IMR-90 (cell line): Measurements from ENCODE around the gene CXCL17. TPM values are rescaled to one million over a fixed set of nuclear protein-coding genes. Genes with fewer than 3 reads are reported as not detected.

Source experiments
- ATAC-seq: fragments of 200-7000 bp; cut with Tn5 transposase; 2 replicates; pipeline ENCODE4 v1.9.1; 2020; ENCODE audit warnings: low read depth, mild to moderate bottlenecking, moderate library complexity
- BruUV-seq: library from RNA; stranded (reverse); fragments of 400-500 nt; replicated peaks from 2 replicates; lab custom pipeline; 2021; lab: Mats Ljungman, UMichigan
- CTCF ChIA-PET: fragments of 300-600 bp; formaldehyde crosslinking; extraction: SDS; loops from one replicate; lab custom pipeline; 2021; ENCODE audit warnings: antibody characterized with exemption; lab: Yijun Ruan, JAX
- POLR2A ChIA-PET: fragments of 300-600 bp; sonication (Branson Sonifier 250); formaldehyde crosslinking; loops from one replicate; lab custom pipeline; 2022; ENCODE audit warnings: antibody characterized with exemption; ENCODE audit not compliant: unreplicated experiment; lab: Charles Lee
- DNase-seq: peaks from one replicate; pipeline ENCODE4 v3.0.0; 2013
- H2AFZ ChIP-seq: replicated peaks from 2 replicates; pipeline ENCODE3; 2013; ENCODE audit warnings: low read length, mild to moderate bottlenecking; ENCODE audit not compliant: poor library complexity
- H2AK5ac ChIP-seq: 2 replicates; pipeline ENCODE4 v1.6.1; 2013; ENCODE audit warnings: low read depth, low read length, inconsistent platforms
- H2AK9ac ChIP-seq: replicated peaks from 2 replicates; pipeline ENCODE3; 2013; ENCODE audit warnings: mild to moderate bottlenecking, low read depth, low read length, moderate library complexity; ENCODE audit not compliant: poor library complexity
- H2BK120ac ChIP-seq: 2 replicates; pipeline ENCODE4 v1.6.1; 2013; ENCODE audit warnings: low read depth, low read length, inconsistent platforms
- H2BK15ac ChIP-seq: 3 replicates; pipeline ENCODE4 v1.6.1; 2013; ENCODE audit warnings: low read depth, low read length, inconsistent platforms
- H2BK20ac ChIP-seq: 2 replicates; pipeline ENCODE4 v1.6.1; 2013; ENCODE audit warnings: low read depth, mild to moderate bottlenecking, inconsistent platforms, low read length, moderate library complexity
- H2BK5ac ChIP-seq: 2 replicates; pipeline ENCODE4 v1.6.1; 2013; ENCODE audit warnings: mild to moderate bottlenecking, low read depth, low read length, inconsistent platforms; ENCODE audit not compliant: poor library complexity, severe bottlenecking
- H3K14ac ChIP-seq: replicated peaks from 2 replicates; pipeline ENCODE4 v1.6.1; 2013; ENCODE audit warnings: low read depth, low read length, inconsistent platforms
- H3K18ac ChIP-seq: 2 replicates; pipeline ENCODE4 v1.6.1; 2013; ENCODE audit warnings: low read depth, low read length, control low read depth
- H3K23ac ChIP-seq: 2 replicates; pipeline ENCODE4 v1.6.1; 2013; ENCODE audit warnings: low read depth, low read length, inconsistent platforms
- H3K27ac ChIP-seq: 2 replicates; pipeline ENCODE4 v1.5.1; 2013; ENCODE audit warnings: mild to moderate bottlenecking, control low read depth, low read length; ENCODE audit not compliant: insufficient read depth
- H3K27me3 ChIP-seq: 2 replicates; pipeline ENCODE4 v1.6.1; 2013; ENCODE audit warnings: low read length; ENCODE audit not compliant: control insufficient read depth, insufficient read depth
- H3K36me3 ChIP-seq: 2 replicates; pipeline ENCODE4 v1.6.1; 2013; ENCODE audit warnings: low read length, mixed read lengths; ENCODE audit not compliant: control insufficient read depth, insufficient read depth
- H3K4ac ChIP-seq: 2 replicates; pipeline ENCODE4 v1.6.1; 2013; ENCODE audit warnings: low read depth, low read length, inconsistent platforms
- H3K4me1 ChIP-seq: 2 replicates; pipeline ENCODE4 v1.6.1; 2013; ENCODE audit warnings: low read length, mixed read lengths; ENCODE audit not compliant: control insufficient read depth, insufficient read depth
- H3K4me2 ChIP-seq: 2 replicates; pipeline ENCODE4 v1.6.1; 2013; ENCODE audit warnings: low read depth, mild to moderate bottlenecking, control low read depth, low read length, moderate library complexity
- H3K4me3 ChIP-seq: 2 replicates; pipeline ENCODE4 v1.5.1; 2013; ENCODE audit warnings: low read depth, mild to moderate bottlenecking, control low read depth, low read length, moderate library complexity; ENCODE audit not compliant: insufficient read depth
- H3K56ac ChIP-seq: 2 replicates; pipeline ENCODE4 v1.6.1; 2013; ENCODE audit warnings: low read length, inconsistent platforms; ENCODE audit not compliant: insufficient read depth; ENCODE audit errors: extremely low read depth
- H3K79me1 ChIP-seq, 2 experiments: 2 replicates each; pipeline ENCODE4 v1.6.1; 2013; ENCODE audit warnings: low read length in 2 of 2, inconsistent platforms in 1 of 2, low read depth in 1 of 2
- H3K9ac ChIP-seq: 2 replicates; pipeline ENCODE4 v1.6.1; 2013; ENCODE audit warnings: low read depth, low read length, control low read depth
- H3K9me1 ChIP-seq: 2 replicates; pipeline ENCODE4 v1.6.1; 2013; ENCODE audit warnings: low read length, inconsistent platforms; ENCODE audit not compliant: insufficient read depth
- H3K9me3 ChIP-seq: 2 replicates; pipeline ENCODE4 v1.6.1; 2013; ENCODE audit warnings: low read length; ENCODE audit not compliant: control insufficient read depth, insufficient read depth
- H4K20me1 ChIP-seq: 2 replicates; pipeline ENCODE4 v1.6.1; 2013; ENCODE audit warnings: low read length, inconsistent platforms; ENCODE audit not compliant: insufficient read depth
- H4K5ac ChIP-seq: 2 replicates; pipeline ENCODE4 v1.6.1; 2013; ENCODE audit warnings: mild to moderate bottlenecking, low read depth, low read length, control low read depth
- H4K8ac ChIP-seq, 2 experiments: 2 replicates each; pipeline ENCODE4 v1.6.1; 2013; ENCODE audit warnings: low read depth in 2 of 2, low read length in 2 of 2, control low read depth in 1 of 2, inconsistent platforms in 1 of 2
- H4K91ac ChIP-seq: 2 replicates; pipeline ENCODE4 v1.6.1; 2013; ENCODE audit warnings: low read depth, low read length, inconsistent platforms; ENCODE audit not compliant: insufficient read depth
- CEBPB ChIP-seq: IDR thresholded peaks from 2 replicates; pipeline ENCODE4 v1.6.1; 2012; ENCODE audit warnings: low read depth, low read length, improper control_type of control experiment
- CHD1 ChIP-seq: IDR thresholded peaks from 2 replicates; pipeline ENCODE4 v1.6.1; 2012; ENCODE audit warnings: low read depth, low read length, improper control_type of control experiment
- FOS ChIP-seq: fragments of 150-350 bp; IDR thresholded peaks from 2 replicates; pipeline ENCODE4 v1.6.1; 2016; ENCODE audit warnings: low read depth, low read length
- MAFK ChIP-seq: IDR thresholded peaks from 2 replicates; pipeline ENCODE4 v1.6.1; 2012; ENCODE audit warnings: low read depth, low read length, improper control_type of control experiment
- MAZ ChIP-seq: IDR thresholded peaks from 2 replicates; pipeline ENCODE4 v1.6.1; 2012; ENCODE audit warnings: low read depth, mild to moderate bottlenecking, low read length, improper control_type of control experiment, moderate library complexity, borderline replicate concordance
- NFE2L2 ChIP-seq: fragments of 150-350 bp; IDR thresholded peaks from 2 replicates; pipeline ENCODE4 v1.6.1; 2016; ENCODE audit warnings: low read depth, mild to moderate bottlenecking, low read length
- RAD21 ChIP-seq: IDR thresholded peaks from 2 replicates; pipeline ENCODE4 v1.6.1; 2012; ENCODE audit warnings: low read length, improper control_type of control experiment
- RCOR1 ChIP-seq: IDR thresholded peaks from 2 replicates; pipeline ENCODE4 v1.6.1; 2012; ENCODE audit warnings: mild to moderate bottlenecking, low read length, improper control_type of control experiment; ENCODE audit not compliant: insufficient replicate concordance
- SMC3 ChIP-seq: fragments of 150-350 bp; IDR thresholded peaks from 2 replicates; pipeline ENCODE4 v1.6.1; 2016; ENCODE audit warnings: low read depth, mild to moderate bottlenecking, antibody characterized with exemption, low read length, moderate library complexity
- WGBS, 2 experiments: methylation state at CpG; one replicate each; pipeline versions ENCODE4 v1.1.5 to v1.1.7; 2013; ENCODE audit warnings: missing lambda C conversion rate in 2 of 2; ENCODE audit not compliant: insufficient read length in 1 of 2; ENCODE audit errors: extremely low coverage in 2 of 2; 5-methylcytosine and 5-hydroxymethylcytosine counted together
- dilution Hi-C: fragments of 300-500 bp; cut with HindIII; formaldehyde crosslinking; loops from one replicate; pipeline ENCODE4 v1.14.3; 2018; ENCODE audit warnings: low sequenced_read_pairs; ENCODE audit not compliant: unreplicated experiment
- in situ Hi-C: fragments of 300-500 bp; cut with MboI; formaldehyde crosslinking; loops from 3 replicates; pipeline ENCODE4 v1.14.3; 2019; ENCODE audit warnings: low sequenced_read_pairs, inconsistent platforms, mixed read lengths
- intact Hi-C: fragments of 100-400 bp; cut with micrococcal nuclease; formaldehyde crosslinking; loops from 2 replicates; pipeline ENCODE4 v1.10.0; 2022
- polyA plus RNA-seq, 3 experiments: library from polyadenylated mRNA; depleted of rRNA; stranded (reverse); fragments of >200 nt; gene quantifications; 2 replicates each; pipeline ENCODE4 v1.2.3, GENCODE V29; 2012; ENCODE audit warnings: low replicate concordance in 1 of 3
- total RNA-seq: library from RNA; depleted of rRNA; stranded (reverse); fragments of >200 nt; gene quantifications from 2 replicates; pipeline ENCODE4 v1.2.3, GENCODE V29; 2012
- TF ChIP-seq, protein P1 (sequence below): fragments of 150-350 bp; IDR thresholded peaks from 2 replicates; pipeline ENCODE4 v1.6.1; 2017; ENCODE audit warnings: mild to moderate bottlenecking, antibody characterized with exemption, low read length, low read depth
- TF ChIP-seq, protein P2 (sequence below): fragments of 150-350 bp; IDR thresholded peaks from 2 replicates; pipeline ENCODE4 v1.6.1; 2016; ENCODE audit warnings: low read depth, mild to moderate bottlenecking, low read length, moderate library complexity, borderline replicate concordance
- TF ChIP-seq, protein P3 (sequence below): conservative IDR thresholded peaks from 2 replicates; pipeline ENCODE4 v1.5.1; 2012; ENCODE audit warnings: mild to moderate bottlenecking, low read depth, low read length, improper control_type of control experiment

CXCL17 gene
- total and polyA plus RNA-seq, 2 of the 4 experiments (the other 2 are of a cell fraction): not detected

DNA sequence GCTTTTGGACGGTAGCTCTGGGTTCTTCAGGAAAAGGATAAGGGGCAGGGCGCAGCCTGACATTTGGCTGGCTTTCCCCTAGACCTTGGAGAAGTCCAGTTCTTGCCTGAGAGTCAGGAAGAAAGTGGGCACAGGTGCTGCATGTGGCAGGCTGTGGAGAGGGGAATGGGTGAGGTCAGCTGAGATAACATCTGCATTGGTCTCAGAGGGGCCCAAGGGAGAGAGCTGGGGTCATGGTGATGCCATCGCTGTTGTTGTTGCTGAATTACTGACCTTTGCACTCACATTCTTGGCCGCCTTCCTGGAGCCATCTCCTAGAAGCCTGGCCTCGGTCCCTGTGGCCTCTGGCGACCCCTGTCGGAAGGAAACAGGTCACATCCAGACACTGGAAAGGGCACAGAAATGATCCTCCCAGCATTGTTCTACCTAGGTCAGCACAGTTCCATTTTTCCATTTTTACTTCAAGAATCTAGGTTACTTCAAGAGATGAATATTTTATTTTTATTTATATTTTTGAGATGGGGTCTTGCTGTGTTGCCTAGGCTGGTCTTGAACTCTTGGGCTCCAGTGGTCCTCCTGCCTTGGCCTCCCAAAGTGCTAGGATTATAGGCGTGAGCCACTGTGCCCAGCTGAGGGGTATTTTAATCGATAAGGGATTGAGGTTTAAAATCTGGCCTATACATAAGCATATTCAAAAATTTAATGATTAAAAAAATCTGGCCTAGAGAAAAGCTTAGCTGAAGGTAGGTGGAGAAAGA is 9.1 kb downstream of the CXCL17 start:
- Histone ChIP-seq H3K9me3 (no peaks in the 10 kb centered on the region), H3K79me1 (no peaks in the 10 kb centered on the region), H2AK9ac (no peak overlapping the region), H2AK5ac (no peak overlapping the region), H2BK120ac (no peak overlapping the region), H4K5ac (no peak overlapping the region), H3K4me3 (no peak overlapping the region), H3K4me1 (no peaks in the 10 kb centered on the region), H2BK5ac (no peak overlapping the region), H2BK20ac (no peak overlapping the region), H2AFZ (peak overlapping the region; percentile 51), H3K56ac (no peak overlapping the region), H3K23ac (no peak overlapping the region; the same call in 1 of the 2 replicates), H3K4me2 (no peak overlapping the region), H4K20me1 (no peaks in the 10 kb centered on the region), H3K9ac (no peak overlapping the region), H3K4ac (no peak overlapping the region), H4K8ac (no peak overlapping the region), H3K9me1 (peaks cover 3% of the 10 kb centered on the region; the same call in 1 of the 2 replicates), H3K14ac (no peak overlapping the region), H2BK15ac (no peak overlapping the region), H3K27ac (no peak overlapping the region), H3K18ac (no peak overlapping the region), H3K27me3 (no peaks in the 10 kb centered on the region), H4K91ac (no peak overlapping the region), H3K36me3 (no peaks in the 10 kb centered on the region)
- POLR2A ChIA-PET: no interaction called here
- dilution Hi-C loops (no loop called here), in situ Hi-C loops (no loop called here), intact Hi-C loops (no loop called here)
- TF ChIP-seq MAZ: no peak
- TF ChIP-seq RAD21: peak; percentile 52
- peak; percentile 25; the same call in 1 of the 2 replicates for TF ChIP-seq SMC3
- TF ChIP-seq CHD1: no peak
- TF ChIP-seq MAFK: no peak
- TF ChIP-seq CEBPB: no peak
- no peak for TF ChIP-seq FOS
- TF ChIP-seq, protein P1, sequence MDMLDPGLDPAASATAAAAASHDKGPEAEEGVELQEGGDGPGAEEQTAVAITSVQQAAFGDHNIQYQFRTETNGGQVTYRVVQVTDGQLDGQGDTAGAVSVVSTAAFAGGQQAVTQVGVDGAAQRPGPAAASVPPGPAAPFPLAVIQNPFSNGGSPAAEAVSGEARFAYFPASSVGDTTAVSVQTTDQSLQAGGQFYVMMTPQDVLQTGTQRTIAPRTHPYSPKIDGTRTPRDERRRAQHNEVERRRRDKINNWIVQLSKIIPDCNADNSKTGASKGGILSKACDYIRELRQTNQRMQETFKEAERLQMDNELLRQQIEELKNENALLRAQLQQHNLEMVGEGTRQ: no peak
- TF ChIP-seq, protein P2, sequence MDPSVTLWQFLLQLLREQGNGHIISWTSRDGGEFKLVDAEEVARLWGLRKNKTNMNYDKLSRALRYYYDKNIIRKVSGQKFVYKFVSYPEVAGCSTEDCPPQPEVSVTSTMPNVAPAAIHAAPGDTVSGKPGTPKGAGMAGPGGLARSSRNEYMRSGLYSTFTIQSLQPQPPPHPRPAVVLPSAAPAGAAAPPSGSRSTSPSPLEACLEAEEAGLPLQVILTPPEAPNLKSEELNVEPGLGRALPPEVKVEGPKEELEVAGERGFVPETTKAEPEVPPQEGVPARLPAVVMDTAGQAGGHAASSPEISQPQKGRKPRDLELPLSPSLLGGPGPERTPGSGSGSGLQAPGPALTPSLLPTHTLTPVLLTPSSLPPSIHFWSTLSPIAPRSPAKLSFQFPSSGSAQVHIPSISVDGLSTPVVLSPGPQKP: no peak
- TF ChIP-seq, protein P3, sequence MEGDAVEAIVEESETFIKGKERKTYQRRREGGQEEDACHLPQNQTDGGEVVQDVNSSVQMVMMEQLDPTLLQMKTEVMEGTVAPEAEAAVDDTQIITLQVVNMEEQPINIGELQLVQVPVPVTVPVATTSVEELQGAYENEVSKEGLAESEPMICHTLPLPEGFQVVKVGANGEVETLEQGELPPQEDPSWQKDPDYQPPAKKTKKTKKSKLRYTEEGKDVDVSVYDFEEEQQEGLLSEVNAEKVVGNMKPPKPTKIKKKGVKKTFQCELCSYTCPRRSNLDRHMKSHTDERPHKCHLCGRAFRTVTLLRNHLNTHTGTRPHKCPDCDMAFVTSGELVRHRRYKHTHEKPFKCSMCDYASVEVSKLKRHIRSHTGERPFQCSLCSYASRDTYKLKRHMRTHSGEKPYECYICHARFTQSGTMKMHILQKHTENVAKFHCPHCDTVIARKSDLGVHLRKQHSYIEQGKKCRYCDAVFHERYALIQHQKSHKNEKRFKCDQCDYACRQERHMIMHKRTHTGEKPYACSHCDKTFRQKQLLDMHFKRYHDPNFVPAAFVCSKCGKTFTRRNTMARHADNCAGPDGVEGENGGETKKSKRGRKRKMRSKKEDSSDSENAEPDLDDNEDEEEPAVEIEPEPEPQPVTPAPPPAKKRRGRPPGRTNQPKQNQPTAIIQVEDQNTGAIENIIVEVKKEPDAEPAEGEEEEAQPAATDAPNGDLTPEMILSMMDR: peak; percentile 60
- TF ChIP-seq NFE2L2: no peak
- TF ChIP-seq RCOR1: no peak
- CTCF ChIA-PET: interaction anchor here (1.1 to 1.5 kb wide), 4 partner anchors 9 to 325 kb away, joined by 3 to 4 read pairs (median 3); partner anchors contain the start of gene CXCL17
- peak; percentile 14 for DNase-seq
- 35% methylated on average over 3 of the region's 9 CpGs; no CpG with 5 or more reads in 1 of the 2 experiments for WGBS, 2 experiments
- ATAC-seq: peak; percentile 65
- BruUV-seq: no TSS peak
